Endothelial cell of umbilical vein (primary cell): Measurements from ENCODE around the gene NAV3. TPM values are rescaled to one million over a fixed set of nuclear protein-coding genes. Genes with fewer than 3 reads are reported as not detected.

Experiments
- BruUV-seq: library from RNA; stranded (reverse); fragments of 400-500 nt; replicated peaks from 2 replicates; lab custom pipeline; 2021; lab: Mats Ljungman, UMichigan
- CTCF ChIA-PET: fragments of 300-600, 350-600 bp; sonication (Branson Sonifier 250); formaldehyde crosslinking; loops from one replicate; lab custom pipeline; 2021; ENCODE audit warnings: antibody characterized with exemption, inconsistent platforms; lab: Charles Lee
- POLR2A ChIA-PET: fragments of 300-600, 350-600 bp; sonication (Branson Sonifier 250); formaldehyde crosslinking; loops from one replicate; lab custom pipeline; 2021; ENCODE audit warnings: antibody characterized with exemption, inconsistent platforms; lab: Charles Lee
- DNase-seq: peaks from one replicate; pipeline ENCODE4 v3.0.0-alpha.2; 2011; ENCODE audit warnings: low read depth, low spot score
- FAIRE-seq: peaks from 2 replicates; lab custom pipeline; 2011; peaks lifted over from hg19 to GRCh38; lab: Jason Lieb, UNC
- H2AFZ ChIP-seq: 2 replicates; pipeline ENCODE4 v1.6.0; 2012; ENCODE audit warnings: low read depth, low read length, control low read depth, inconsistent platforms
- H3K27ac ChIP-seq: 2 replicates; pipeline ENCODE4 v1.5.1; 2011; ENCODE audit warnings: low read depth, mild to moderate bottlenecking, control low read depth, low read length, moderate library complexity; ENCODE audit not compliant: insufficient read depth
- H3K27me3 ChIP-seq, 2 experiments: 2 replicates each; pipeline versions ENCODE4 v1.6.0 to v1.6.1; 2011; ENCODE audit warnings: low read length in 2 of 2, mixed read lengths in 1 of 2; ENCODE audit not compliant: control insufficient read depth in 2 of 2, insufficient read depth in 2 of 2
- H3K36me3 ChIP-seq, 2 experiments: 2 replicates in 1 of 2; 3 replicates in 1 of 2; pipeline ENCODE4 v1.5.1; 2011; ENCODE audit warnings: low read length in 2 of 2, mild to moderate bottlenecking in 1 of 2, moderate library complexity in 1 of 2; ENCODE audit not compliant: control insufficient read depth in 2 of 2, insufficient read depth in 2 of 2; ENCODE audit errors: extremely low read depth in 1 of 2
- H3K4me1 ChIP-seq: 3 replicates; pipeline ENCODE4 v1.5.1; 2011; ENCODE audit warnings: mild to moderate bottlenecking, low read length; ENCODE audit not compliant: control insufficient read depth, insufficient read depth; ENCODE audit errors: extremely low read depth
- H3K4me2 ChIP-seq: 2 replicates; pipeline ENCODE4 v1.6.1; 2011; ENCODE audit warnings: low read length, control low read depth, mixed read lengths; ENCODE audit not compliant: insufficient read depth
- H3K4me3 ChIP-seq, 3 experiments: fragments of 200-600 bp in 1 of 3; sonication (generic), shearing (Covaris generic) in 1 of 3; replicated peaks in 1 of 3; 2 replicates each; pipeline ENCODE4 v1.5.1; 2011 to 2016; ENCODE audit warnings: control low read depth in 3 of 3, low read length in 3 of 3, mild to moderate bottlenecking in 2 of 3, inconsistent platforms in 1 of 3, low read depth in 1 of 3, moderate library complexity in 1 of 3; ENCODE audit not compliant: insufficient read depth in 1 of 3
- H3K79me2 ChIP-seq: 2 replicates; pipeline ENCODE4 v1.6.0; 2012; ENCODE audit warnings: low read length, inconsistent platforms; ENCODE audit not compliant: control insufficient read depth, insufficient read depth
- H3K9ac ChIP-seq: replicated peaks from 2 replicates; pipeline ENCODE3; 2011; ENCODE audit warnings: low read length, control low read depth; ENCODE audit not compliant: insufficient read depth; ENCODE audit errors: extremely low read depth
- H3K9me1 ChIP-seq: replicated peaks from 3 replicates; pipeline ENCODE4 v1.6.0; 2011; ENCODE audit warnings: mild to moderate bottlenecking, low read length; ENCODE audit not compliant: control insufficient read depth, insufficient read depth; ENCODE audit errors: extremely low read depth
- H3K9me3 ChIP-seq: replicated peaks from 2 replicates; pipeline ENCODE4 v1.5.1; 2012; ENCODE audit warnings: low read length, inconsistent platforms; ENCODE audit not compliant: control insufficient read depth, insufficient read depth
- H4K20me1 ChIP-seq: replicated peaks from 2 replicates; pipeline ENCODE3; 2011; ENCODE audit warnings: mild to moderate bottlenecking, low read length; ENCODE audit not compliant: control insufficient read depth, insufficient read depth; ENCODE audit errors: extremely low read depth
- CTCF ChIP-seq, 2 donors: IDR thresholded peaks; 1 replicate in 1 of 2; 2 replicates in 1 of 2; pipeline ENCODE4 v1.5.1; 2011; ENCODE audit warnings: low read length in 2 of 2, mild to moderate bottlenecking in 2 of 2, moderate library complexity in 2 of 2, control low read depth in 1 of 2, inconsistent platforms in 1 of 2, low read depth in 1 of 2; ENCODE audit not compliant: insufficient read depth in 1 of 2; ENCODE audit errors: extremely low read depth in 1 of 2
- EZH2 ChIP-seq: IDR thresholded peaks from 2 replicates; pipeline ENCODE4 v1.6.1; 2012; ENCODE audit warnings: borderline replicate concordance, low read depth, mild to moderate bottlenecking, moderate library complexity, low read length, inconsistent platforms; ENCODE audit not compliant: severe bottlenecking
- FOS ChIP-seq: IDR thresholded peaks from 2 replicates; pipeline ENCODE4 v1.6.1; 2011; ENCODE audit warnings: mild to moderate bottlenecking, low read length, moderate library complexity, borderline replicate concordance; ENCODE audit not compliant: insufficient read depth
- GATA2 ChIP-seq: IDR thresholded peaks from 2 replicates; pipeline ENCODE4 v1.7.0; 2011; ENCODE audit warnings: low read depth, mild to moderate bottlenecking, moderate library complexity, mixed read lengths, low read length; ENCODE audit not compliant: insufficient read length, insufficient read depth
- JUN ChIP-seq: IDR thresholded peaks from 2 replicates; pipeline ENCODE4 v1.6.1; 2011; ENCODE audit warnings: borderline replicate concordance, low read depth; ENCODE audit not compliant: insufficient read length, insufficient read depth
- MAX ChIP-seq: IDR thresholded peaks from 2 replicates; pipeline ENCODE4 v1.6.1; 2011; ENCODE audit not compliant: insufficient read depth, insufficient read length
- MYC ChIP-seq: IDR thresholded peaks from one replicate; pipeline ENCODE4 v1.6.1; 2011; ENCODE audit warnings: mild to moderate bottlenecking, low read depth, low read length
- POLR2A ChIP-seq: IDR thresholded peaks from 2 replicates; pipeline ENCODE4 v1.6.1; 2012; ENCODE audit warnings: low read depth, mild to moderate bottlenecking, control low read depth, low read length
- POLR2AphosphoS5 ChIP-seq: IDR thresholded peaks from 2 replicates; pipeline ENCODE4 v1.6.1; 2012; ENCODE audit warnings: low read depth, mild to moderate bottlenecking, control low read depth, low read length, moderate library complexity; ENCODE audit not compliant: insufficient read depth
- dilution Hi-C: fragments of 300-500 bp; cut with MboI; formaldehyde crosslinking; loops from one replicate; pipeline ENCODE4 v1.15.0; 2019; ENCODE audit warnings: low sequenced_read_pairs; ENCODE audit not compliant: extremely low pct_ligation_motif_present
- intact Hi-C: fragments of 100-400 bp; cut with micrococcal nuclease; formaldehyde crosslinking; loops from one replicate; pipeline ENCODE4 v1.10.0; 2022
- polyA plus RNA-seq, 4 experiments: library from polyadenylated mRNA; depleted of rRNA in 3 of 4; stranded (reverse) in 3 of 4; unstranded in 1 of 4; fragments of >200 nt; gene quantifications; 2 replicates each; pipeline versions ENCODE4 v1.2.1 to v1.2.3, GENCODE V29; 2011 to 2012; ENCODE audit warnings: missing spikeins in 1 of 4
- total RNA-seq: library from RNA; stranded (reverse); gene quantifications from 2 replicates; pipeline ENCODE4 v1.2.3, GENCODE V29; 2021

The NAV3 gene
- total and polyA plus RNA-seq, 2 donors (not counting 3 experiments of a cell fraction or from before 2014, with no cell fraction given), result 6.7 to 40.1 TPM

GRCh38 chr12:77796775-77797174, 33.9 kb upstream of the NAV3 start:
- intact Hi-C loops (no loop called here), dilution Hi-C loops (no loop called here)
- Histone ChIP-seq H3K36me3 (no peaks in the 10 kb centered on the region), H3K4me1 (peaks cover 7% of the 10 kb centered on the region), H3K4me3 (no peak overlapping the region), H3K9me1 (no peaks in the 10 kb centered on the region), H3K79me2 (no peaks in the 10 kb centered on the region), H3K4me2 (no peak overlapping the region), H3K9me3 (no peaks in the 10 kb centered on the region), H3K9ac (no peak overlapping the region), H3K27me3 (no peaks in the 10 kb centered on the region), H2AFZ (no peak overlapping the region), H4K20me1 (no peaks in the 10 kb centered on the region), H3K27ac (no peak overlapping the region)
- no TSS peak for BruUV-seq
- TF ChIP-seq JUN (no peak), FOS (peak; percentile 56)
- DNase-seq, result peak; percentile 31
- ChIA-PET POLR2A (no interaction called here), CTCF (interaction anchor here (2.5 kb wide), 1 partner anchor 129 kb away, joined by 8 read pairs; no protein-coding TSS in a partner anchor)
- peak; percentile 46 for FAIRE-seq

DNA sequence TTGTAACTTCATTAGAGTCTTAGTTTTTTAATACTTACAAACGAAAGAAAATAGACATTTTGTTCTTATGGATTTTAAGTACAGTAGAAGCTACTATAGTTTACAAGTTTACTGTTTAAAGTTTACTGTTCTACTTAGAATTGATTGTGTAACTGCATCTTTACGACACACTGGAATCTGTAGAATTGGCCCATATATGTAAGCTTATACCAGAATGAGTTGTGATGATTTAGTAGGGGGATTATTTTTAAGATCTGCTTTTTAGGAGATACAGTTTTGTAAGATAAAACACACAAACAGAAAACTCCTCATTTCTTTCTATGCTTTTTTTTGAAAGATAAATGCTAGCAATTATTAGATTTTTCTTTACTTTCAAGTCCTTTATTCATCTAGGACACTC, 30.2 kb upstream of the NAV3 start:
- BruUV-seq, result no TSS peak
- H3K9me3 ChIP-seq, result no peaks in the 10 kb centered on the region
- TF ChIP-seq POLR2AphosphoS5 (no peak), MAX (no peak), FOS (no peak), MYC (no peak), POLR2A (no peak), JUN (no peak), GATA2 (no peak), CTCF (IDR thresholded peaks at IDR 0.05; ENCODE audit: extremely low read depth in 1 of 2, insufficient read depth in 1 of 2, low read depth in 1 of 2, low read length in 2 of 2) (no peak), EZH2 (no peak)
- H2AFZ ChIP-seq, result no peak overlapping the region
- ChIA-PET POLR2A (no interaction called here), CTCF (no interaction called here)
- no peaks in the 10 kb centered on the region for H3K27me3 ChIP-seq
- H3K4me1 ChIP-seq, result peaks cover 7% of the 10 kb centered on the region
- intact Hi-C loops, result no loop called here
- FAIRE-seq, result no peak
- H3K4me3 ChIP-seq, result no peak overlapping the region
- no peak overlapping the region for H3K4me2 ChIP-seq
- H3K36me3 ChIP-seq, result no peaks in the 10 kb centered on the region
- dilution Hi-C loops, result no loop called here
- H4K20me1 ChIP-seq, result no peaks in the 10 kb centered on the region
- H3K27ac ChIP-seq, result no peak overlapping the region
- DNase-seq, result no peak
- H3K9me1 ChIP-seq, result no peaks in the 10 kb centered on the region
- H3K9ac ChIP-seq, result no peak overlapping the region
- no peaks in the 10 kb centered on the region for H3K79me2 ChIP-seq
